Right atrium auricular region (tissue), 2 donors: ENCODE data around the gene PCSK2. TPM values are rescaled to one million over a fixed set of nuclear protein-coding genes. Genes with fewer than 3 reads are reported as not detected.

Source experiments
- DNase-seq: peaks from one replicate; pipeline ENCODE4 v3.0.0-alpha.2; 2019; ENCODE audit warnings: low spot score
- H3K27ac ChIP-seq, 2 donors: fragments of 200-600 bp; sonication (generic); 1 replicate in 1 of 2; 2 replicates in 1 of 2; pipeline ENCODE4 v1.5.1; 2016 to 2019
- H3K27me3 ChIP-seq, 2 donors: fragments of 200-600 bp; sonication (generic); one replicate each; pipeline versions ENCODE4 v1.5.1 to v1.6.0; 2017 to 2019
- H3K36me3 ChIP-seq: fragments of 200-600 bp; sonication (generic); one replicate; pipeline ENCODE4 v1.5.1; 2016
- H3K4me1 ChIP-seq, 2 donors: fragments of 200-600 bp; sonication (generic); one replicate each; pipeline versions ENCODE4 v1.5.1 to v1.6.0; 2017 to 2019
- H3K4me3 ChIP-seq, 2 donors: fragments of 200-600 bp; sonication (generic); 1 replicate in 1 of 2; 2 replicates in 1 of 2; pipeline ENCODE4 v1.5.1; 2017 to 2019; ENCODE audit warnings: mild to moderate bottlenecking in 1 of 2, moderate library complexity in 1 of 2
- H3K9me3 ChIP-seq, 2 donors: fragments of 200-600 bp; sonication (generic); one replicate each; pipeline ENCODE4 v1.5.1; 2019
- total RNA-seq, 2 donors: library from RNA; depleted of rRNA; stranded (reverse); fragments of >200 nt; gene quantifications; one replicate each; pipeline ENCODE4 v1.1.0, GENCODE V29; 2016
- TF ChIP-seq, protein P1 (sequence below), 2 donors: fragments of 200-600 bp; sonication (generic); IDR thresholded peaks; one replicate each; pipeline ENCODE4 v1.5.1; 2019; ENCODE audit warnings: antibody characterized with exemption in 2 of 2

The PCSK2 gene
- total RNA-seq, 2 donors from 2014 or later, result 1.6 to 2.6 TPM

DNA sequence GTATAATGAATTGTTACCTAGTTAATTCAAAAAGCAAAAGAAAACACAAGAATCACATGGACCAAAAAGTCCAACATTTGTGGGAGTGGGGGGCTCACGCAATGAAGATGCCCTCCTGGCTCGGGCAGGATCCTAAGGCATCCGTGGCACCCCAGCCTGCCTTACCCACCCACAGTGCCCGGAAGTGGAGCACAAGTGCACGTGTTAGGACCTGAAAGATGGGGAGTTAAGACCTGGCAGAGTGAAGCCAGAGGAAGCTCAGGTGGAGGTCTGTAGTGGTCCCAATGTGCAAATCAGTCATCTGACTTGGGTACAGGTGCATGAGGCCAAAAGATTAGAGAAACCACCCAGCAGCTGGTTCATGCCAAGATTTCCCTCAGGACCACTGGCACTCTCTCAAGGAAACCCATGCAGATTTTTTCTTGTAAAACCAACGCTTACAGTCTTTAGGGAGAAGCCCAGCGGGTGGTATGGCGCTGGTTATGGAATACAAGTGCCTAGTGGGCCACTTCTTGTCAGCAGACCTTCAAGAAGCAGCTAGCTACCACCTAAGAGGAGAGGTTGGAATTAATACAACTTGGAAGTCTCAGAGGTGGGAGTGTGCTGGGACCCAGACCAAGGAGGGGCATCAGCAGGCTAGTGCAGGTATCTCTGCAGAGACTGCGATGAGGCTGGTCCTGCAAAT lies 262.2 kb downstream of the PCSK2 start:
- Histone ChIP-seq H3K27me3 (no peaks in the 10 kb centered on the region), H3K4me3 (no peak overlapping the region), H3K4me1 (no peaks in the 10 kb centered on the region), H3K36me3 (no peaks in the 10 kb centered on the region), H3K9me3 (no peaks in the 10 kb centered on the region), H3K27ac (no peak overlapping the region)
- DNase-seq, result no peak
- TF ChIP-seq, protein P1, sequence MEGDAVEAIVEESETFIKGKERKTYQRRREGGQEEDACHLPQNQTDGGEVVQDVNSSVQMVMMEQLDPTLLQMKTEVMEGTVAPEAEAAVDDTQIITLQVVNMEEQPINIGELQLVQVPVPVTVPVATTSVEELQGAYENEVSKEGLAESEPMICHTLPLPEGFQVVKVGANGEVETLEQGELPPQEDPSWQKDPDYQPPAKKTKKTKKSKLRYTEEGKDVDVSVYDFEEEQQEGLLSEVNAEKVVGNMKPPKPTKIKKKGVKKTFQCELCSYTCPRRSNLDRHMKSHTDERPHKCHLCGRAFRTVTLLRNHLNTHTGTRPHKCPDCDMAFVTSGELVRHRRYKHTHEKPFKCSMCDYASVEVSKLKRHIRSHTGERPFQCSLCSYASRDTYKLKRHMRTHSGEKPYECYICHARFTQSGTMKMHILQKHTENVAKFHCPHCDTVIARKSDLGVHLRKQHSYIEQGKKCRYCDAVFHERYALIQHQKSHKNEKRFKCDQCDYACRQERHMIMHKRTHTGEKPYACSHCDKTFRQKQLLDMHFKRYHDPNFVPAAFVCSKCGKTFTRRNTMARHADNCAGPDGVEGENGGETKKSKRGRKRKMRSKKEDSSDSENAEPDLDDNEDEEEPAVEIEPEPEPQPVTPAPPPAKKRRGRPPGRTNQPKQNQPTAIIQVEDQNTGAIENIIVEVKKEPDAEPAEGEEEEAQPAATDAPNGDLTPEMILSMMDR (IDR thresholded peaks at IDR 0.05), result no peak

DNA sequence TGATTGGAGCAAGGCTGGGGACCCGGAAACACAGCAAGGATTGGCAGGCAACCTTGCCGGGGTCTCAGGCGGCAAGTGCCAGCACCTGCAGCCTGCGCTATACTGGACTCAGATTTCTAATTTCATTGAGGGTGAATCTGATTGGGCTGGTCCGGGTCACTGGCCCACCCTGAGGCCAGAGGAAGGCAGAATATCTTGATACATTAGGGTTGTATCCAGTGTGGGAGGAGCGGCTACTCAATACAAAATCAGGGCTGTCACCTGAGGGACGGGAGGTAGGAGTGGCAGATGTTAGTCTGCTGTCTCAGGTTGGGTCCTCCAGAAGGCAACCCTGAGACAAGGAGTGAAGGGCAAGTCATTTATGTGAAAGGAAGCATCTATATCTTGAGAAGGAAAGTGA lies 263.7 kb downstream of the PCSK2 start:
- H3K4me3 ChIP-seq, result no peak overlapping the region
- H3K27ac ChIP-seq, result no peak overlapping the region
- H3K4me1 ChIP-seq, result no peaks in the 10 kb centered on the region
- no peaks in the 10 kb centered on the region for H3K36me3 ChIP-seq
- H3K9me3 ChIP-seq, result no peaks in the 10 kb centered on the region
- no peak for DNase-seq
- H3K27me3 ChIP-seq, result no peaks in the 10 kb centered on the region
- TF ChIP-seq, protein P1 (IDR thresholded peaks at IDR 0.05), result no peak

DNA sequence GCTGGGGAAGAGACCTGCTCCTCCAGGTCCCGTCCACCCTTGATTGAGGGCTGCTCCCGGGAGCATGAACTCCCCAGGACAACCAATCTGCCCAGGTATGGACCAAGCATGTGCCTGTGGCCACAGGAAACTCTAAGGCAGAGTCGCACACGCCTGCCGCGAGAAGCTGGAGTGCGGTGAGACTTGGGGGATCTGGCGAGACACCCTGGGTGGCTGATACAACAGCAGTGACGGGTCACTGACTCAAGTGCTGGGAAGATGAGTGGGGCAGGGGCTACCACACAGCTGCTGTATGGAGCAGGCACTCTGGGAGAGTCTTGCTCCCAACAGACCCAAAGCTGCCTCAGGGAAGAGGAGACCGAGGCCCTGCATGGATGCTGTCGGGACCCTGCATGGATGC lies 264.2 kb downstream of the PCSK2 start:
- Histone ChIP-seq H3K27ac (no peak overlapping the region), H3K4me1 (no peaks in the 10 kb centered on the region), H3K27me3 (no peaks in the 10 kb centered on the region), H3K9me3 (no peaks in the 10 kb centered on the region), H3K4me3 (no peak overlapping the region), H3K36me3 (no peaks in the 10 kb centered on the region)
- TF ChIP-seq, protein P1 (IDR thresholded peaks at IDR 0.05), result no peak
- DNase-seq, result no peak

DNA sequence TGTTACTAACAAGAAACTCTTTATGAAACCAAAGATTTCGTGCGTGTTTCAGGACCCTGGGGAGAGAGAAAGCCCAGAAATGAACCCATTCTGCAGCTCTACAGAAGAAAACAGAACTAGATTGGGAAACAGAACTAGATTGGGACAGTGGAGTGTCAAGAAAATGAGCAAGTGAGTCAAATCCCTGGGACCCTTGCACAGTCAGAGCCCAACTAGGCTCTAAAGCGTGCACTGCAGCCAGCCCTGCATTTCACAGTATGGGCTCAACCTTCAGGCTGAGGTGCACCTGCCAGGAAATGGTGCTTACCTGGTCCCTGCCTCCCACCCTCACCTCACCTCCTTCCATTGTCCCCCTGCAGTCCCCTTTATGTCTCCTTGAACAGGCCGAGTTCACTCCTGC lies 264.6 kb downstream of the PCSK2 start:
- no peaks in the 10 kb centered on the region for H3K36me3 ChIP-seq
- H3K27ac ChIP-seq, result no peak overlapping the region
- no peaks in the 10 kb centered on the region for H3K4me1 ChIP-seq
- no peaks in the 10 kb centered on the region for H3K27me3 ChIP-seq
- H3K9me3 ChIP-seq, result no peaks in the 10 kb centered on the region
- TF ChIP-seq, protein P1 (IDR thresholded peaks at IDR 0.05), result no peak
- DNase-seq, result no peak
- no peak overlapping the region for H3K4me3 ChIP-seq

DNA sequence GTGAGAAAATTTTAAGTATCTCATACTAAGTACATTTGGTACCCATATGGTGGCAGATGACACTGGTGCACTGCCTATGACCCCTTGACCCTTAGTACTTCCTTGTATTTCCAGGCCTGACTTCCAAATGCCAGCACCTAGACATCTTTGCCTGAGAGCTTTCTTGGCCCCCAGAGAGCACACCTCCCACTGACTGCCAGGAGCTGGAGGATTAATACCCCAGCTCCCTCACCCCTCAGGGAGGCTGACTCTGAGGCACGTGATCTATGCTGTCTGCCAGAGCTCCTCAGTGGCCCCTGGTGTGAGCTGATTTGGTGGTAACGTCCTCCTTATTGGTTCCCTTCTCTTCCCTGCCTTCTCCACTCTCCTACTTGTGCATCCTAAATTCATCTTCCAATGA lies 266.3 kb downstream of the PCSK2 start:
- Histone ChIP-seq H3K4me3 (no peak overlapping the region), H3K27ac (no peak overlapping the region), H3K4me1 (no peaks in the 10 kb centered on the region), H3K36me3 (no peaks in the 10 kb centered on the region), H3K9me3 (no peaks in the 10 kb centered on the region), H3K27me3 (no peaks in the 10 kb centered on the region)
- TF ChIP-seq, protein P1 (IDR thresholded peaks at IDR 0.05), result no peak
- DNase-seq, result no peak

DNA sequence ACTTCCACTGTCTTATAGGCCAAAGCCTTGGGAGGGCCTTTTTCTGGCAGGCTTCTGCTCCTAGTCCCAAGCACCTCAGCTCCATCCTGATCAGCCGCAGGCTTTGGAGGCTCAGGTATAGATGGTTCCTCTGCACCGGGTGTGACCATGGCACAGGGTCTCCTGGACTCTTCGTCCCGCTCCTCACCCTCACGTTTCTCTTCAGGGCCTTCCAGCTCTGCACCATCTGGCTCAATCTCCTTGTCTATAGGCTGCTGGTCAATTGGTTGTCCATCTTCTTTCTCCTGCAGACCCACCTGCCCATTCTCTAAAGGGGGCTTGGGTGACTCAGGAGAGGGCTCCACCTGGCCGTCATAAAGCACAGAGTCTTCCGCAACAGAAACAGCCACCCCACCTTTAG lies 267.4 kb downstream of the PCSK2 start:
- TF ChIP-seq, protein P1 (IDR thresholded peaks at IDR 0.05), result no peak
- no peak overlapping the region for H3K27ac ChIP-seq
- no peaks in the 10 kb centered on the region for H3K27me3 ChIP-seq
- H3K36me3 ChIP-seq, result no peaks in the 10 kb centered on the region
- H3K9me3 ChIP-seq, result no peaks in the 10 kb centered on the region
- no peaks in the 10 kb centered on the region for H3K4me1 ChIP-seq
- DNase-seq, result no peak
- no peak overlapping the region for H3K4me3 ChIP-seq
